ENCODE results near the gene UQCC2.

- no peak for TF ChIP-seq CTCF (IDR thresholded peaks at IDR 0.05)
- TF ChIP-seq POLR2AphosphoS5 (IDR thresholded peaks at IDR 0.05): no peak
- no peak for TF ChIP-seq POLR2A (IDR thresholded peaks at IDR 0.05)
- TF ChIP-seq EP300 (IDR thresholded peaks at IDR 0.05): no peak
Measured at GRCh38 chr6:33750244-33750991, 38.9 kb upstream of the UQCC2 start.

Data from suprapubic skin (tissue), 4 donors.